ENCODE measurements around the gene FGD4.
"Not testable (repeated sequence)": the region's sequence is repeated elsewhere in the genome, so short reads cannot be mapped to it uniquely, and the experiment has no call there.

FGD4 gene

DNA sequence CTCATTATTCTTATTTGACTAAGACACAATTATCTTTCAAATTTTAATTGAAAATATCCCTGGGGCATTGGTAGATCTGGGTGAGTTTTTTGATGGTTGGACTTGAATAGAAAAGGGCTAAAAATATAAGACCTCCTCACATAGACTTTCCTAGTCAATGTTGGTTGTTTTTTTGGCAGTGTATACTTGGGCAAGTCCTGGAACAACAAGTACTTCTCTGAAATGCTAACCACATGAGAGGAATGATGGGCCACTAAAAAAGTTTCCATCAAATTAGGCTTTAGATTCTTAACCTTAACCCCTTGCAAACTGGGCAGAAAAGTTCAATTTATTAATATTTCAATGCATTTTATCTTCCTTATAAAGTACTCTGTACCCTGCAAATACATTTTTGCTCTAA, 97.6 kb downstream of the FGD4 start:
- FAIRE-seq: no peak

DNA sequence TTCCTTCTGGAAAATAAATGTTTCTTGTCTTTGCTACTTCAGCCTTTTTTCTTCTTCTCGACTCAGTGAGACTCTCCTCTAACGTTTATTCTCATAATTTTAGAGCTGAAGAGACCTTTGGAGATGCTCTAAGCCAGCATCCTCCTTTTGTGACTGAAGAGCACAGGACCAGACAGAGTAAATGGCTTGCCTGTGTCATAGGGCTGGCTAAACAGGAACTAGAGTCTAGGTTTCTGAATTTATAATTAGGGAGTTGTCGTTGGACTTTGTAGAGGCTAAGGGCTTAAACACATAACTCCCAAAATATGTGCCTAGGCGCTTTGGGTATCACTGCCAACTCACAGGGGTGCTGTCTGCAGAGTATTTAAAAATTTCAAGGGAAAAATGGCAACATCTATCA, 98.5 kb downstream of the FGD4 start:
- no peak for FAIRE-seq

DNA sequence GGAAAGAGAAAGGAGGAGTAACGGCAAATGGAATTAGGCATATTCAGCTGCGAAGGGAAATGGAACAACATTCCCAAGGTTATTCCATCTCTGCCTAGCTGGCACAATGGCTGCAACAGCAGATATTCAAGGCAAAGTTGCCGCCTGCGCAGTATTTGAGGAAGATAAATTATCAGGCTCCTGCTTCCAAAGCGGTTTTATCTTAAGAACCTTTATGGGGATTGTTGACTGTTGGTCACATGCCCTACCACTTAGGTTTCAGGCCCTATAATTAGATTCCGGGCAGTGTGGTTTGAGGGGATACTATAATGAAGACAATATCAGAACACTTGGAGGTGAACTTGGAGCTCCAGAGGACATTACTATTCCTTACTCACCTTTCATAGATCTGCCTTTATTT, 99.7 kb downstream of the FGD4 start:
- FAIRE-seq: peak; percentile 89

DNA sequence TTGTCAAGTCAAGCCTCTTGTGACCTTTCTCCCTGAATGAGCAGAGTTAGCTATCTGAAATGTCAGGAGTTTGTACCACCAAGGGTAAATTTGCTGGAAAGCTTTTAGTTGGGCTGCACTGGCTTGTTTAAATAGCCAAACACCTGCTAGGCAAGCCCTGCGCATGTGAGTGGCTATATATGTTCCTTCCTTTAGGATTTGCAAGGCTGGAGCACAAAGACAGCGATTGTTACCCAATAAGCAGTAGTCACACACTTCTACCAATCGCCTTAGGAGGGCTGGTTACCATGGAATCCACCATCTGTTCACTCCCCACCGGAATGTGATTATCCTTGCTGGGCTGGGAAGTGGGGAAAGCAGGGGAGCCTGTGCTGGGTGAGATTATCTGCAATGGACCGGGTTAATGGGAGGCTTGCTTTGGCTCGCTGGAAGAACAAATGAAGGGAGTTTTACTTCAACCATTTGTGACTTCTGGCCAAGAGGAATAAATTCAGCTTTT, 102.5 kb downstream of the FGD4 start:
- no peak for FAIRE-seq

DNA sequence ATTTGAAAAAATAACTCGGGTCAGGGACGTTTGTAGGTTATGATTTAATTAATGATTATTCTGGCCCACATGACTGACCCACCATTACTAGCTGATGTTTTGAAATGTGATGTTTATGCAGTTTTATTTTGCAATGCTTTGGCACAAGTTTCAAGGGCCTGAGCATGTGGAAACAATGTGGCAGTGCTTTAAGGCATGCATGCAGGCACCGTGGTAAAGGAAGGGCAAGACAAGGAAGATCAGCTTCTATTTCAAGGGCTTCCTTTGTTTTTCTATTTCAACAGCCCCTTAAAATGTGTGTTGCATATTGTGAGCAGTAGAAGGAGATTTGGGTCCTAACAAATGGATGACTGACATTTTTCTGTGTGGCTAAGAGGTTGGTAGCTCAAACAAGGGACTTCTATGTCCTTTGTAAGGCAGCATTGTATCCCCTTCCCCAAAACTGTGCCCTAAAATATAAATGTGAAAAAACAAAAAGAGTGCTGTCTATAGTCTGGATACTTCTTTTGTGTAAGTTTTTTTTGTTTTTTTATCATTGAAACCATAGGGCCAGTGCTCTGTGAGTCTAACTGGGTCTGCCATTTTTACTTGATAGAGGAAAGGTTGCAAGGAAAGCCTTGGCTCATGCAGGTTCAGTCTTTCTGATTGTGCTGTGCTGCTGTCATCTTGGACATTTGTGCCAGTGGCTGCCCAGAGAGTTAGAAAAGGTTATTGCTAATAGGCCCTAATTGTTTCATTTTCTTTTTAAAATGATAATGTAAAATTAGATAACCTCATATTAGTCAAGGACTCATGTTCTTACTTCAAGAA, 103.5 kb downstream of the FGD4 start:
- FAIRE-seq: no peak

DNA sequence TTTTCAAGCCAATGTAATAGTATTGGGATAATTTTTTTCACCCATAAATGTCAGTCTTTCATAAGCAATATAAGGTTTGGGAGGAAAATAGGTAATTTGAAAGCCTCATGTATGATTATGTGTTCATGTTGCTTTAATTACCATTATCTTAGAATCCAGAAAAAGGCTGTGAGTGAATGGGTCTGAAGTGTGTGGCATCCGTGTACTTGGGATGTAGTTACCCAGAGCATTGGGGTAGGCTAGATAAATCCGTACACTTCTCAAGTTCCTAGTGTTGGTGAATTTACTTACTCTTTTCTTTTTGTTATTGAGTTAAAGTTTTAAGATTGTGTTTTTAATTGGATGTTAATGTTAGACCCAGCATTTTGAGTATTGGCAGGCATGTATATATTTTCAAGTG, 104.4 kb downstream of the FGD4 start:
- no peak for FAIRE-seq

DNA sequence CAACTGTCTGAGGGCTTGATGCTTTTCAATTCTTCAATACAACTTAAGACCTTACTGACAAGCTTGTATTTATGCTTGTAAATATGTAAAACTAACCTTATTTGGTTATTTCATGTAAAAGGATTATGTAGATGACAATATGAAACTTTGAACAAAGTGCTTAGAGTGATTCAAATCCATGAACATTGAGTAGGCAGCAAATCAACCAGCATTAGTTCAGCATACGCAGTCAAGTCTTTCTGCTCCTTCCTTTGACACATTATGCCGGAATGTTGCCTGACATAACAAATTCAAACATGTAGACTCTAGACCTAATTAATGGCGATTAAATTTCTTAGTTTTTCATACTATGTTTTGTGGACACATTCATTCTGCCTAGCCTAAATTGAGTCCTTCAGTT, 105.2 kb downstream of the FGD4 start:
- no peak for FAIRE-seq

DNA sequence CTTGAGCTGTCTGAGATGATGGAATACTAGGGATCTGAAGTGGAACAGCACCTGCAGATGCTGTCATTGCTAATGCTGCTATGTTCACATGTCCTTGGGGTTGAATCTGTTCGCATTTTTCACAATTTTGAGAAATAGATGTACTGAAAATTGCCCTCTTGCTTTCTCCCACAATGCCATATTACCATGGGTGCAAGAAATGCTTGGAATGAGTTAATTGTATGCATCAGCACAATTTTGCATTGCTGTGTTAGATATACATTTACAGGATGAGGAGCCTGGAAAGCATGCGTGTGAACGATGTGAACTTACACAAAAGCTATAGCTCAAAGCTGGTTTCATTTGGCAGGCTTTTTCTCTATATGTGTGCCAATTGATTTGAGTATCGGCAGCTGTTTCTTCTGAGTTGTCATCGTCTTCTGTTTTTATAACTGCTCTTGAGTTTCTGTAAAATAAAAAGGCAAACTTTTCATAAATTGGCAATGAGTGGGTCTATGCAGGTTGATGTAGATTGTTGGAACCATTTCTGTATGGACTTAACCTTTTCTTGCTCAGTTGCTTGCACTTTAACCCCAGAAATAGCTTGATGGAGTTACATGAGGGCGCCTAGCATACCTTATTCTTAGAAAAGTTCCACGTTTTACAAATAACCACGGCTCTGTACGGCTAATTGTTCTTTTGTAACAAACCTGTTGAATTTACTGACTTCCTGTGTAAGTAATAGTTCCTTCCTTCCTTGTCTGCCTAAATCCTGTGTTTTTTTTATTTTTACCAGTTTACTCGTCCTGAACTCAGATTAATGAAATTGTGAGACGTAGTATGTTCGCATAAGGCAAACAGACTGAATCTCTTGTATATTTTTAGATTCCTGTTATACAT, 105.9 kb downstream of the FGD4 start:
- FAIRE-seq: no peak

DNA sequence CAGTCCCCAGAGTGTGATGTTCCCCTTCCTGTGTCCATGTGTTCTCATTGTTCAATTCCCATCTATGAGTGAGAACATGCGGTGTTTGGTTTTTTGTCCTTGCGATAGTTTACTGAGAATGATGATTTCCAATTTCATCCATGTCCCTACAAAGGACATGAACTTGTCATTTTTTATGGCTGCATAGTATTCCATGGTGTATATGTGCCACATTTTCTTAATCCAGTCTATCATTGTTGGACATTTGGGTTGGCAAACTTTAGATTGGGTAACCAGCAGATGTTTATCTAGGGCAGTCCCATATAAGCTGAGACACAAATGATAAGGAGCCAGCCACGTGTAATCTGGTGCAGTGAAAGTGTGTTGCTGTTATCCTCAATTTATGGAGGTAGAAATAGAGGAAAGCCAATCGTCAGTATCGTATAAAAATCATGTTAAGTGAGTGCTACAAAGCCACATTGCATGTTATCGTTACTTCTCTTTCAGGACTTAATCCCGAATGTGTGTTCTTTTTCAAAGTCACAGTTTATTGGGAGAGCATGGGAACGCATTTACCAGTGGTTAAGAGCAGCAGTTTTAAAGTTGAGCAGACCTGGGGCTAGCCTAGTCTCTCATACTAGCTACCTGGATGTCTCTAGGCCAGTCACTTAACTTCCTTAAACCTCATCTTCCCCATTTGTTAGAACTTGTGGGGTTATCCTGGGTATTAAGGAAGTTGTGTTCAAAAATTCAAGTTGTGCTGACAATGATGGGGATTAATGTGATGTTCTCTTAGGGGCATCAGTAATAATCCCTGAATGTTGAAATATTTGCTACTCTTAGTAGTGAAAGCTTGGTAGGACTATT, 108.0 kb downstream of the FGD4 start:
- FAIRE-seq: not testable (repeated sequence)

DNA sequence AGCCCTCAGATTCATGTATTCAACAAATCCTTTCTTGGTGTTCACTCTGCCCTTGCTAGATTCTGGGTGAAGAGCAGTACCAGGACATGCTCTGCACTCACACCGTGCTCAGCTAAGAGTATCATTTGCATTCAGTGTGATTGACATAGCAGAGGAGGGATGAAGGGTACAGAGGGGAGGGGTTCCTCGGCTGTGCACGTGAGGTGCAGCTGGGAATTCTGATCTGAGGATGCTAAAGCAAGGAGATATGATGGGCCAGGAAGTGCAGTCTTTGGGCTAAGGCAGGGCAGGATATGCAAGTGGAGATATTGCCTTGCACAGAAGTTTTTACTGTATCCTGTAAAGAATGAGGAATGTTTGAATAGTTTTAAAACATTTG, 108.6 kb downstream of the FGD4 start:
- no peak for FAIRE-seq

DNA sequence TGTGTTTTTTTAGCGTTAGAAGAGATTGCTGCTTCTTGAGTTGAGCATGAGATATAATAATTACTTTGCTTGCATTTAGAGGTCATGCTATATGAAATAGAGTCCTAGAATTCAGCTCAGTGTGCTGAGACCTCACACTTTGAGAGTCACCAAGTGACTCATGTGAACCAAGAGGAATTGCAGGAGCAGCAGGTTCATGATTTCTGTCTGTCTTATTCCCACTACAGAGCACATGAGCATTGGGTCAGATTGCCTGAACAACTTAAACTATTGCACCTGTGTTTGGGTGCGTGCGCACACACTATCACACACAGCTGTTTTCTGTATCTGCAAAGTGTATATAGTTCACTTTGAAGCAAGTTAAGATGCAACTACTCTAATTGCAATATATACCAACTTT, 109.3 kb downstream of the FGD4 start:
- FAIRE-seq: no peak

DNA sequence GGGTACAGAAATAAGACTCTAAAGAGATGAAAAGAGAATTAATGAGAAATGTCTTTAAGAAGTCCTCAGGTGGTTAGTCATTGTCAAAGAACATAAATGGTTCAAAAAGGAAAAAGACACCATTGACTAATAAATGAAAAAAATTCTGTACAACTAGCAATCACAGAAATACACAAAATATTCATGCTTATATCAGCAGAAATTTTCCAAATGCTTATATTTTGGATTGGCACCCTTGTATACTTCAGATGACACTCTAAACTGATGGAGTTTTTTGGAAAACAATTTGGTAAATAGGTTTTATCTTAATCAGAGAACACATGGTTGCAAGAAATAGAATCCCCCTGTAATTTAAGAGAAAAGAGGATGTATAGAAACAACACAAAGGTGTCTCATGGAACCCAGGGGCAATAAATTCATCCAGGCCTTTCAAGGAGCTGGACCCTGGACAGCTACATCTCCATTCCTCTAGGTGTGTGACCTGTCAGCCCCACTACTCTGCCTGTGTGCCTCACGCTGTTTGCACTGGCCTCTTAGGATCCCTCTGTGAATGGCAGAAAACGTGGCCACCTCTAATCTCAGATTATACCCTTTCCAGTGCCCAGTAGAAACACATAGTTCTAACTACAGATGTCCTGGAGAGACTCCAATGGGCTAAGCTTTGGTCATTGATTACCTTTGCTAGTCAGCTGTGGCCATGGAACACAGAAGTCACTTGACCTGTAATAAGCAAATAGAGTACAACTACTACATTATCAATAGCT, 110.2 kb downstream of the FGD4 start:
- FAIRE-seq: no peak

DNA sequence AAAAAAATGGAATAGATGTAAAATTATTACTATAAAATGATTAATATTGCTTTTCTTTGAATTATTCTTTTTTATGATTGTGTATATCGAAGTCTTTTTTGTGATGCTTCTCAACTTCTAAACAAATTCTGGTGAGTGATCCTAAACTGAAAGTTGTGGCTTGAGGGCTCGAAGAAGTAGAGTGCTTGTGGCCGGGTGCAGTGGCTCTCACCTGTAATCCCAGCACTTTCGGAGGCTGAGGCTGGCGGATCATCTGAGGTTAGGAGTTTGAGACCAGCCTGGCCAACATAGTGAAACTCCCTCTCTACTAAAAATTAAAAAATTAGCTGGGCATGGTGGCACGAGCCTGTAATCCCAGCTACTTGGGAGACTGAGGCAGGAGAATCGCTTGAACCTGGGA, 112.6 kb downstream of the FGD4 start:
- FAIRE-seq: not testable (repeated sequence)

DNA sequence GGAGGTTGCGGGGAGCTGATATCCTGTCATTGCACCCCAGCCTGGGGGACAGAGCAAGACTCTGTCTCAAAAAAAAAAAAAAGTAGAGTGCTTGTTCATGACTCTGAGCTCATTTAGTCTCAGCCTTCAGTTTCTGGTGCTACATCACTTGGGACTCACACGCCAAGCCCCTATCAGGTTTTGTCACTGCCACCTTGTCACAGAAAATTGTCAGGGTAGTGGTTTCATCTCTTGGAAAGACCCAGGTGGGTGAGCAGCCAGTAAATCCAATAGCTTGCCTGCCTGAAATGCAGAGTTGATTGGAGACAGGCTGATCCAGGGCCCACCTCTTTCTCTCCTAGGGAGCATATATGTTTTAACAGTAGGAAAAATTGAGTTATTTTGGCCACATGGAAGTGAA, 113.0 kb downstream of the FGD4 start:
- FAIRE-seq: no peak

DNA sequence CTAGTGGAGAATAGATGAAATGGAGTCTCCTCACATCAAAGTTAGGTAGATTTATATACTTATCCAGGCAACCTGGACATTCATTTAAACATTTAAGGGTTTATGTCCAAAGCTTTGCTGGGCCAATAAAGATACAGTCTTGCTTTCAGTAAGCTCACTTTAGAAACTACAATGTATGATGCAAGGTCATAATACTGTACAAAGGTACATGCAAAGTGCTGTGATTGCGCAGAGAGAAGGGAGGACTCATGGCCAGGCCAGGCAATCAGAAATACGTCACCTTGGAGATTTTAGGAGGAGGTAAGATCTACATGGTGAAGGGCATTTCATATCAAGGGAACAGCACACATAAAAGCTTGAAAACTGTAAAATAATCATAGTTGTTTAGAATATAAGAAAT, 113.6 kb downstream of the FGD4 start:
- FAIRE-seq: no peak

DNA sequence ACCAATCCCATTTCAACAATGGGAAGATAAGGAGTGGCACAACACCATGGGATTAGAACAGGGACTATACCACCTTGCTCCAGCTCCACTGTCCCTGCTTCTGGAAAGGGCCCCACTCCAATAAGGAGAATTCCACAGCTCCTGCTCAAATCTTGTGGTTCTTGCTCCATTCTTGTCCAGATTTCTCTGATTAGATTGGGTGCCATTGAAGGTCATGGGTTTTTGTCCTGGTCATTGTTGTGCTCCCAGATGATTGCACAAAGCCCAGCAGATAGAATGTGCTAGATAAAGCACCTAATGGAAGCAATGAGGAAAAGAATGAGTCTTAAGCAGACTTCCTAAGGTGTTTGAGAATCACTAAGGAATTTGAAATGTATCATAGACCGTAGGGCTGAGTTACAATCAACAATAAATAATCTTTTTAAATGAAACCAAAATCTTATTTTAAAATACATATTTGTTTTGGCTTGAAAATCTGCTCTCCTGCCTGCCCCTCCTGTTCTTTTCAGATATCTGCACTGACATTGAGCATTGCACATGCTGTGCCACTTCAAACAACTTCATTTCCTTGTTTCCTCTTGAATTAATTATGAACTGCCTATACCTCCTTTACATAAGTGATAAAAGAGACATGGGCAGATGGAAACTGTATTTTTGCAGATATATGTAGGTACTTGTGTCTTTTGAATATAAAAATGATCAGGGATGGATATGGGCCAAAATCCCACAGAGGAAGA, 115.9 kb downstream of the FGD4 start:
- no peak for FAIRE-seq

DNA sequence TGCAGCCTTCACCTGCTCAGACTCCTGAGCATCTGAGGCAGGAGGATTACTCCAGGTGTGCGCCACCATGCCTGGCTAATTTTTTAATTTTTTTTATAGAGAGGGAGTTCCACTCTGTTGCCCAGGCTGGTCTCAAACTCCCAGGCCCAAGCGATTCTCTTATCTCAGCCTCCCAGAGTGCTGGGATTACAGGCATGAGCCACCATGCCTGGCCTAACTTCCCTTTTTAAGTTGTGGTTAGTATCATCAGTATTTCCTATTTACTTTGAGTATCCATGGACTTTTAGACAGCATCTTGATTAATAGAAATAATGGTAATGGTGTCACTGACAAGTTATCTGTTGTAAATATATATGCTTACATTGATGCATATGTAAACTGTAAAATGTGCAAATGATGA, 116.9 kb downstream of the FGD4 start:
- FAIRE-seq: no peak

DNA sequence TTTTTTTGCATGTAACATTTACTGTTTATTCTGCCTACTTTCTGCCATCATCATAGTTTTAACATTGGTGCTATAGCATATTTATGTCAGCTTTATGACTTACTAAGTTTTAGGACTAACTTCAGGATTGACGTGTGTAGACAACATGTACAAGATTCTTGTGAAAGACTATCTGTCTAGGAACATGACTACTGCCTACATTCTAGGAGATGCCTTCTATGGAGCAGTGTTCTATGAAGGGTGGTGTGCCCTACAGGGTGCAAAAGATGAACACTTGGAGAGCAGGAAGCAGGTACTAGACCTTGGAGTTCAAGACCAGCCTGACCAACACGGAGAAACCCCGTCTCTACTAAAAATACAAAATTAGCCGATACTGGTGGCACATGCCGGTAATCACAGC, 118.6 kb downstream of the FGD4 start:
- FAIRE-seq: no peak

DNA sequence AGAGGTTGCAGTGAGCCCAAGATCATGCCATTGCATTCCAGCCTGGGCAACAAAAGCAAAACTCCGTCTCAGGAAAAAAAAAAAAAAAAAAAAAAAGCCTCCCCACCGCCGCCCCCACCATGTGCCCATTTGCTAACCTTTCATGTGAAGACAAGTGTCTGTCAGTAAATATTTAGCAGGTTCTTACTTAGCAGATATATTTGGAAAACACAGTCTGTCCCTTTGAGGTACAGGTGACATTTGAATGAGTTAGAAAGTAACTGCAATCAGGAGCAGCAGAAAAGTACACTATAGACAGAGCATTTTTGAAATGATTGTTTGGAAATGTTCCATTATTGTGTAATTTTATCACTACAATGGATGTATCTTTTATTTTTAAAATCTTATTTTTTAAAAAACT, 119.7 kb downstream of the FGD4 start:
- no peak for FAIRE-seq

DNA sequence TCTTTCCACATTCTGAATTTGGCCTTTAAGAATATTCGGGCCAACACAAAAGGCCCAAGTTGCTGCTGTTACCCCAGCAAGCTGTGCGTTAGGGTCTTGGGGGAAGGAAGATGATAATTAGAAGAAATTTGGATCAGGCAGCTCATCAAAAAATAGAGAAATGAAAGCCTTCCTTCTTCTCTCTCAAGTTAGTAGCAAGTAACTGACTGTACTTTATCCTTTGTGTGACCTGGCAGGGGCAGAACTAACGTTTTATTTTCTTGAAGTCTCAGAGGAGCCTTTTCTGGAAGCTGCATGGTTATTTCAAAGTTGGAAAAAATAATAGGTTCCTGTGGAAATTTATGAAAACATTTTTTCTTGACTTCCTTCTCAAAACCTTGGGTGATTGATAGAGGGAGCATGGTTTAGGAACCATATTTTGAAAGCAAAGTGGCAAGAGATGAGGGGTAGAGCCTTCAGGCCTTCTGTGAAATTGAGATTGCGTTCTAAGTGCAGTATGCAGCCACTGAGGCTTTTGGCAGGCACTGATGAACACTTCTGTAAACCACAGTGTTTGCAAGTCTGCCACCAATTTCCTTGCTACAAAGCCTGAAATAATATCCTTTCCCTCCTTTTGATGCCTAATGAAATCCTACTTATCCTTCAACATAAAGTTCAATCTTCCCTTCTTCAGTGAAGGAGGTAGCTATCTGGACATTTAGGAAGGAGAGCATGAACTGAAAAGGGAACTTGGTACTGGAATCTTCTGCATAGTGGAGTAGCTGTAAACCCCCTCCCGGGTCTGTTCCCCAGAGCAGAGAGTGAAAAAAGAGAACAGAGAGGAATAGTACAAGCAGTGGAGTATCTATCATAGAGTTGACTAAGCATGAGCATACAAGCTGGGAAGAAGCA, 123.2 kb downstream of the FGD4 start:
- no peak for FAIRE-seq

DNA sequence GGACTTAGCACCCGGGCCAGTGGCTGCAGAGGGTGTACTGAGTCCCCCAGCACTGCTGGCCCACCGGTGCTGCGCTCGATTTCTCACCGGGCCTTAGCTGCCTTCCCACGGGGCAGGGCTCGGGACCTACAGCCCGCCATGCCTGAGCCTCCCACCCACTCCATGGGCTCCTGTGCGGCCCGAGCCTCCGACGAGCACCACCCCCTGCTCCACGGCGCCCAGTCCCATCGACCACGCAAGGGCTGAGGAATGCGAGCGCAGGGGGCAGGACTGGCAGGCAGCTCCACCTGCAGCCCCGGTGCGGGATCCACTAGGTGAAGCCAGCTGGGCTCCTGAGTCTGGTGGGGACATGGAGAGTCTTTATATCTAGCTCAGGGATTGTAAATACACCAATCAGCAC, 126.4 kb downstream of the FGD4 start:
- FAIRE-seq: not testable (repeated sequence)

All from islet of Langerhans (tissue), 1 donor.